8988T (cell line): ENCODE results near the gene IFT20.
"Not testable (repeated sequence)": the region's sequence is repeated elsewhere in the genome, so short reads cannot be mapped to it uniquely, and the experiment has no call there.

ENCODE experiments used
- DNase-seq: peaks from one replicate; pipeline ENCODE4 v3.0.0; 2011

Gene IFT20

GRCh38 chr17:28306954-28307401 is 28.3 kb downstream of the IFT20 start:
- DNase-seq, result no peak

DNA sequence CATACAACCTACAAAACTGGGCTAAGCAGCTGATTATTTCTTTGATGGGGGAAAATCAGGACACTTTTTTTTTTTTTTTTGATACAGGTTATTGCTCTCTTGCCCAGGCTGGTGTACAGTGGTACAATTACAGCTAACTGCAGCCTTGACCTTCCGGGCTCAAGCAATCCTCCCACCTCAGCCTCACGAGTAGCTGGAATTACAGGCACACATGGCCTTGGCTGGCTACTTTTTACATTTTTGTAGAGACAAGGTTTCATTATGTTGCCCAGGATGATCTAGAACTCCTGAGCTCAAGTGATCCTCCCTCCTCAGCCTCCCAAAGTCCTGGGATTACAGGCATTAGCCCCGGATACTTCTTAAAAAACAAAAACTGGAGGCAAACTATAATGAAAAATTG is 36.8 kb downstream of the IFT20 start:
- no peak for DNase-seq

GRCh38 chr17:28295677-28296578 is 39.3 kb downstream of the IFT20 start:
- DNase-seq, result no peak

- DNase-seq, result no peak
Measured at GRCh38 chr17:28293994-28294393, 41.3 kb downstream of the IFT20 start.

- not testable (repeated sequence) for DNase-seq
Measured at GRCh38 chr17:28292878-28293277, 42.4 kb downstream of the IFT20 start.

GRCh38 chr17:28291780-28292330 is 43.4 kb downstream of the IFT20 start:
- no peak for DNase-seq

- no peak for DNase-seq
Measured at GRCh38 chr17:28290703-28291102, 44.6 kb downstream of the IFT20 start.

DNA sequence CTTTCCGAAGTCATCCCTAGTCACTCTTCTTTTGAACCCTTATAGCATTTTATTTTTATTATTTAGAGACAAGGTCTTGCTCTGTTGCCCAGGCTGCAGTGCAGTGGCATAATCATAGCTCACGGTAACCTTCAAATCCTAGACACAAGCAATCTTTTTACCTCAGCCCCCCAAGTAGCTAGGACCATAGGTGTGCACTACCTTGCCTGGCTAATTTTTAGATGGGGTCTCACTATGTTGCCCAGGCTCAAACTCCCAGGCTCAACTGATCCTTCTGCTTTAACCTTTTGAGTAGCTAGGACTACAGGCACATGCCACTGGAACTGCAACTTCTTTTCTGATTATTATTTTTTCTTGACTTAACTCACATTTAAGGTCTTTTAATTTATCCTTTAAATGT is 49.3 kb downstream of the IFT20 start:
- DNase-seq, result no peak

DNA sequence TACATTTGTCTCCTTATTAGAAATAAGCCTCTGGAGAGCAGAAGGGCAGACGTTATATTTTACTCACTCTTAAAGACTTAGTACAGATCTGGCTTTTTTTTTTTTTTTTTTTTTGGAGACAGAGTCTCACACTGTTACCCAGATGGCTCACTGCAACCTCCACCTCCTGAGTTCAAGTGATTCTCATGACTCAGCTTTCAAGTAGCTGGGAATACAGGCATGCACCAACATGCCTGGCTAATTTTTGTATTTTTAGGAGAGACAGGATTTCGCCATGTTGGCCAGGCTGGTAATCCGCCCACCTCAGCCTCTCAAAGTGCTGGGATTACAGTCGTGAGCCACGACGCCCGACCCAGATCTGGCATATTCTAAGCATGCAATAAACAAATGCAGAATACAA is 52.7 kb downstream of the IFT20 start:
- no peak for DNase-seq

- no peak for DNase-seq
Measured at GRCh38 chr17:28280826-28281225, 54.4 kb downstream of the IFT20 start.

GRCh38 chr17:28279411-28279810 is 55.9 kb downstream of the IFT20 start:
- DNase-seq, result no peak
